HepG2 (cell line): ENCODE results near the gene TNIP1. TPM values are rescaled to one million over a fixed set of nuclear protein-coding genes. Genes with fewer than 3 reads are reported as not detected.

ENCODE experiments used
- ATF7 ChIP-seq, 2 experiments: fragments of 450-650 bp in 1 of 2; sonication (generic) in 1 of 2; formaldehyde crosslinking in 1 of 2; IDR thresholded peaks; 2 replicates each; pipeline versions ENCODE4 v1.4.0 to v1.6.1; 2016 to 2020; ENCODE audit warnings: antibody characterized with exemption in 1 of 2, mild to moderate bottlenecking in 1 of 2, missing genetic modification reagents in 1 of 2
- CBX1 ChIP-seq: IDR thresholded peaks from one replicate; pipeline ENCODE4 v1.6.1; 2016; ENCODE audit warnings: antibody characterized with exemption, low read depth
- HOXD1 ChIP-seq: sonication (generic); formaldehyde crosslinking; IDR thresholded peaks from 2 replicates; pipeline ENCODE4 v1.5.0; 2020; ENCODE audit warnings: missing genetic modification reagents
- MBD4 ChIP-seq: IDR thresholded peaks from 2 replicates; pipeline ENCODE4 v1.6.1; 2012; ENCODE audit warnings: low read length, inconsistent platforms, borderline replicate concordance
- RARA ChIP-seq: IDR thresholded peaks from 2 replicates; pipeline ENCODE4 v1.6.1; 2016; ENCODE audit warnings: missing genetic modification reagents, missing compliant biosample characterization
- RFX3 ChIP-seq: IDR thresholded peaks from 2 replicates; pipeline ENCODE4 v1.6.1; 2016; ENCODE audit warnings: missing biosample characterization, missing genetic modification reagents
- RXRB ChIP-seq: IDR thresholded peaks from 2 replicates; pipeline ENCODE4 v1.6.1; 2016; ENCODE audit warnings: borderline replicate concordance, missing genetic modification reagents, missing compliant biosample characterization
- SALL1 ChIP-seq: sonication (generic); formaldehyde crosslinking; IDR thresholded peaks from 2 replicates; pipeline ENCODE4 v1.8.0; 2022; ENCODE audit warnings: mild to moderate bottlenecking, missing genetic modification reagents
- SETDB1 ChIP-seq: sonication (generic); formaldehyde crosslinking; IDR thresholded peaks from 2 replicates; pipeline ENCODE4 v1.5.1; 2020; ENCODE audit warnings: missing genetic modification reagents, mild to moderate bottlenecking, borderline replicate concordance
- SOX5 ChIP-seq: IDR thresholded peaks from 2 replicates; pipeline ENCODE4 v1.6.1; 2016; ENCODE audit warnings: borderline replicate concordance
- TCF7 ChIP-seq: sonication (generic); IDR thresholded peaks from 2 replicates; pipeline ENCODE4 v1.6.1; 2016; ENCODE audit warnings: antibody characterized with exemption, low read depth
- U2AF1 ChIP-seq: fragments of 200-400 bp; formaldehyde crosslinking; optimal IDR thresholded peaks from 2 replicates; pipeline ENCODE3; 2017; ENCODE audit warnings: mild to moderate bottlenecking, low read depth, low read length
- ZNF10 ChIP-seq: sonication (generic); formaldehyde crosslinking; IDR thresholded peaks from 2 replicates; pipeline ENCODE4 v1.4.0; 2020; ENCODE audit warnings: mild to moderate bottlenecking, low read depth, missing genetic modification reagents, borderline replicate concordance
- ZNF296 ChIP-seq: sonication (generic); formaldehyde crosslinking; conservative IDR thresholded peaks from 2 replicates; pipeline ENCODE4 v1.5.0; 2020; ENCODE audit warnings: mild to moderate bottlenecking, missing genetic modification reagents
- ZNF660 ChIP-seq: sonication (generic); formaldehyde crosslinking; IDR thresholded peaks from 2 replicates; pipeline ENCODE4 v1.5.1; 2020; ENCODE audit warnings: mild to moderate bottlenecking, low read depth, missing genetic modification reagents, borderline replicate concordance
- ZNF746 ChIP-seq: sonication (generic); formaldehyde crosslinking; IDR thresholded peaks from 2 replicates; pipeline ENCODE4 v1.8.0; 2022; ENCODE audit warnings: mild to moderate bottlenecking, missing genetic modification reagents
- polyA plus RNA-seq, 8 experiments: library from polyadenylated mRNA; depleted of rRNA in 3 of 8; stranded (reverse) in 7 of 8; unstranded in 1 of 8; fragments of >200 nt; fragmentation: Illumina TruSeq in 4 of 8; extraction: Trizol in 4 of 8; gene quantifications; 2 replicates each; pipeline versions ENCODE4 v1.2.1 to v1.2.3, GENCODE V29; 2011 to 2016; ENCODE audit warnings: low read depth in 4 of 8, missing spikeins in 1 of 8, mixed read lengths in 1 of 8; ENCODE audit not compliant: insufficient read depth in 1 of 8
- total RNA-seq, 5 experiments: library from RNA; depleted of rRNA; stranded (reverse); fragments of >200 nt; fragmentation: Illumina TruSeq; extraction: Trizol; gene quantifications; 2 replicates each; pipeline ENCODE4 v1.2.3, GENCODE V29; 2016; ENCODE audit warnings: low read depth in 1 of 5
- TF ChIP-seq, protein P1 (sequence below): sonication (generic); formaldehyde crosslinking; IDR thresholded peaks from 2 replicates; pipeline ENCODE4 v1.4.0; 2020; ENCODE audit warnings: missing genetic modification reagents
- TF ChIP-seq, protein P2 (sequence below): sonication (generic); formaldehyde crosslinking; IDR thresholded peaks from 2 replicates; pipeline ENCODE4 v1.9.0; 2021; ENCODE audit warnings: mild to moderate bottlenecking, missing genetic modification reagents
- TF ChIP-seq, protein P3 (sequence below): sonication (generic); formaldehyde crosslinking; conservative IDR thresholded peaks from 2 replicates; pipeline ENCODE4 v1.4.0; 2020; ENCODE audit warnings: missing genetic modification reagents

TNIP1 gene
- total and polyA plus RNA-seq, 2 of the 13 experiments (the other 11 are each of a cell fraction or from before 2014, with no cell fraction given), result 26.2 to 45.9 TPM

DNA sequence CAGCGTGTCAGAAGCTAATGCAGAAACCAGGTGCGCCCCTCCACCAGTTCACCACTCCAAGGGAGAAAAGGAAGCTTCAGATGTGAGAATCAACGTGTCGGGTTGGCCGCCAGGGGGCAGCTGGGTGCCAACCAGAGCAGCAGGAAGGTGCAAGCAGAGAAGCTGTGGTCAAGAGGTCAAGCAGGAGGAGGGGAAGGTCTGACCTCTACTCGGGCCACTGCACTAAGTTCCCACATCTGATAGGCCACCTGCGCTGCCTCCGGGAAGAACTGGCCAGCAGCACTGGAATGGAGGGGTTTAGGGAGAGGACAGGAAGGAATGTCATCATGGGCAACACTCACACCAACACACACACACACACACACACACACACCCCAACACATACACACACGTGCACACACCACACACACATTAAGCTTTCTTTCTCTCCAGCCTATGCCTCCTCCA, 45.4 kb upstream of the TNIP1 start (continued):
- TF ChIP-seq ZNF296 (CRISPR knock-in tag) (no peak), RFX3 (no peak), RXRB (peak; percentile 43; the same call in 1 of the 2 replicates), TCF7 (no peak), SETDB1 (CRISPR knock-in tag) (no peak), CBX1 (no peak), ATF7 (IDR thresholded peaks at IDR 0.05) (no peak), ATF7 (CRISPR knock-in tag; IDR thresholded peaks at IDR 0.05) (no peak), ZNF746 (CRISPR knock-in tag) (no peak), SALL1 (peak; percentile 34), SOX5 (CRISPR knock-in tag) (no peak), ZNF660 (CRISPR knock-in tag) (no peak), MBD4 (no peak), ZNF10 (CRISPR knock-in tag) (no peak), RARA (CRISPR knock-in tag) (peak; percentile 39; the same call in 1 of the 2 replicates), HOXD1 (CRISPR knock-in tag) (no peak), U2AF1 (no peak)
- TF ChIP-seq, protein P1, sequence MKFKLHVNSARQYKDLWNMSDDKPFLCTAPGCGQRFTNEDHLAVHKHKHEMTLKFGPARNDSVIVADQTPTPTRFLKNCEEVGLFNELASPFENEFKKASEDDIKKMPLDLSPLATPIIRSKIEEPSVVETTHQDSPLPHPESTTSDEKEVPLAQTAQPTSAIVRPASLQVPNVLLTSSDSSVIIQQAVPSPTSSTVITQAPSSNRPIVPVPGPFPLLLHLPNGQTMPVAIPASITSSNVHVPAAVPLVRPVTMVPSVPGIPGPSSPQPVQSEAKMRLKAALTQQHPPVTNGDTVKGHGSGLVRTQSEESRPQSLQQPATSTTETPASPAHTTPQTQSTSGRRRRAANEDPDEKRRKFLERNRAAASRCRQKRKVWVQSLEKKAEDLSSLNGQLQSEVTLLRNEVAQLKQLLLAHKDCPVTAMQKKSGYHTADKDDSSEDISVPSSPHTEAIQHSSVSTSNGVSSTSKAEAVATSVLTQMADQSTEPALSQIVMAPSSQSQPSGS (CRISPR knock-in tag), result no peak
- TF ChIP-seq, protein P2, sequence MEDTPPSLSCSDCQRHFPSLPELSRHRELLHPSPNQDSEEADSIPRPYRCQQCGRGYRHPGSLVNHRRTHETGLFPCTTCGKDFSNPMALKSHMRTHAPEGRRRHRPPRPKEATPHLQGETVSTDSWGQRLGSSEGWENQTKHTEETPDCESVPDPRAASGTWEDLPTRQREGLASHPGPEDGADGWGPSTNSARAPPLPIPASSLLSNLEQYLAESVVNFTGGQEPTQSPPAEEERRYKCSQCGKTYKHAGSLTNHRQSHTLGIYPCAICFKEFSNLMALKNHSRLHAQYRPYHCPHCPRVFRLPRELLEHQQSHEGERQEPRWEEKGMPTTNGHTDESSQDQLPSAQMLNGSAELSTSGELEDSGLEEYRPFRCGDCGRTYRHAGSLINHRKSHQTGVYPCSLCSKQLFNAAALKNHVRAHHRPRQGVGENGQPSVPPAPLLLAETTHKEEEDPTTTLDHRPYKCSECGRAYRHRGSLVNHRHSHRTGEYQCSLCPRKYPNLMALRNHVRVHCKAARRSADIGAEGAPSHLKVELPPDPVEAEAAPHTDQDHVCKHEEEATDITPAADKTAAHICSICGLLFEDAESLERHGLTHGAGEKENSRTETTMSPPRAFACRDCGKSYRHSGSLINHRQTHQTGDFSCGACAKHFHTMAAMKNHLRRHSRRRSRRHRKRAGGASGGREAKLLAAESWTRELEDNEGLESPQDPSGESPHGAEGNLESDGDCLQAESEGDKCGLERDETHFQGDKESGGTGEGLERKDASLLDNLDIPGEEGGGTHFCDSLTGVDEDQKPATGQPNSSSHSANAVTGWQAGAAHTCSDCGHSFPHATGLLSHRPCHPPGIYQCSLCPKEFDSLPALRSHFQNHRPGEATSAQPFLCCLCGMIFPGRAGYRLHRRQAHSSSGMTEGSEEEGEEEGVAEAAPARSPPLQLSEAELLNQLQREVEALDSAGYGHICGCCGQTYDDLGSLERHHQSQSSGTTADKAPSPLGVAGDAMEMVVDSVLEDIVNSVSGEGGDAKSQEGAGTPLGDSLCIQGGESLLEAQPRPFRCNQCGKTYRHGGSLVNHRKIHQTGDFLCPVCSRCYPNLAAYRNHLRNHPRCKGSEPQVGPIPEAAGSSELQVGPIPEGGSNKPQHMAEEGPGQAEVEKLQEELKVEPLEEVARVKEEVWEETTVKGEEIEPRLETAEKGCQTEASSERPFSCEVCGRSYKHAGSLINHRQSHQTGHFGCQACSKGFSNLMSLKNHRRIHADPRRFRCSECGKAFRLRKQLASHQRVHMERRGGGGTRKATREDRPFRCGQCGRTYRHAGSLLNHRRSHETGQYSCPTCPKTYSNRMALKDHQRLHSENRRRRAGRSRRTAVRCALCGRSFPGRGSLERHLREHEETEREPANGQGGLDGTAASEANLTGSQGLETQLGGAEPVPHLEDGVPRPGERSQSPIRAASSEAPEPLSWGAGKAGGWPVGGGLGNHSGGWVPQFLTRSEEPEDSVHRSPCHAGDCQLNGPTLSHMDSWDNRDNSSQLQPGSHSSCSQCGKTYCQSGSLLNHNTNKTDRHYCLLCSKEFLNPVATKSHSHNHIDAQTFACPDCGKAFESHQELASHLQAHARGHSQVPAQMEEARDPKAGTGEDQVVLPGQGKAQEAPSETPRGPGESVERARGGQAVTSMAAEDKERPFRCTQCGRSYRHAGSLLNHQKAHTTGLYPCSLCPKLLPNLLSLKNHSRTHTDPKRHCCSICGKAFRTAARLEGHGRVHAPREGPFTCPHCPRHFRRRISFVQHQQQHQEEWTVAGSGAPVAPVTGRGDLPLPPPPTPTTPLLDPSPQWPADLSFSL (CRISPR knock-in tag), result peak; percentile 71; the same call in 1 of the 2 replicates
- TF ChIP-seq, protein P3, sequence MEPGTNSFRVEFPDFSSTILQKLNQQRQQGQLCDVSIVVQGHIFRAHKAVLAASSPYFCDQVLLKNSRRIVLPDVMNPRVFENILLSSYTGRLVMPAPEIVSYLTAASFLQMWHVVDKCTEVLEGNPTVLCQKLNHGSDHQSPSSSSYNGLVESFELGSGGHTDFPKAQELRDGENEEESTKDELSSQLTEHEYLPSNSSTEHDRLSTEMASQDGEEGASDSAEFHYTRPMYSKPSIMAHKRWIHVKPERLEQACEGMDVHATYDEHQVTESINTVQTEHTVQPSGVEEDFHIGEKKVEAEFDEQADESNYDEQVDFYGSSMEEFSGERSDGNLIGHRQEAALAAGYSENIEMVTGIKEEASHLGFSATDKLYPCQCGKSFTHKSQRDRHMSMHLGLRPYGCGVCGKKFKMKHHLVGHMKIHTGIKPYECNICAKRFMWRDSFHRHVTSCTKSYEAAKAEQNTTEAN, result no peak
